ENCODE results near the gene TTLL11. TPM values are rescaled to one million over a fixed set of nuclear protein-coding genes. Genes with fewer than 3 reads are reported as not detected.
A peak's percentile ranks its signal among the peaks of the same experiment; 100 is the strongest.
"Not testable (repeated sequence)": the region's sequence is repeated elsewhere in the genome, so short reads cannot be mapped to it uniquely, and the experiment has no call there.

TTLL11 gene
- polyA plus RNA-seq, 10 donors: 13.3 to 32.0 (median 23.8) TPM

DNA sequence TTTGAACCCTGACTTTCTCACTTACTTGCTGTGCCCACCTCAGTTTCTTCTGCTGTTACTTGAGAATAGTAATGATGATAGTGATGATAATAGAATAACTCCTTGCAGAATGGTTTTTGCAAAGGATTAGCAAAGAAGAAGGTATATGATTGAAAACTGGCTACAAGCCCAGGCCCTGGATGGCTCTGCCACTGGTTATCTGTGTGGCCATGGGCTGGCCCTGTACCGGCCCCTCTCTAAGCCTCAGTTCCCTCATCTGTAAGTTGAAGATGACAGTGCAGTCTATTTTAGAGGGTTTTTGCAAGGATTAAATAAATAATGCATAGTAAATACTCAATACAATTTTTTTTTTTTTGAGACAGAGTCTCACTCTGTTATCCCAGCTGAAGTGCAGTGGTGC, 6.2 kb downstream of the TTLL11 start:
- DNase-seq: no peak

GRCh38 chr9:122085260-122085659, 7.8 kb downstream of the TTLL11 start:
- DNase-seq: no peak

- no peak for DNase-seq
Measured at GRCh38 chr9:122084026-122084675, 9.0 kb downstream of the TTLL11 start.

DNA sequence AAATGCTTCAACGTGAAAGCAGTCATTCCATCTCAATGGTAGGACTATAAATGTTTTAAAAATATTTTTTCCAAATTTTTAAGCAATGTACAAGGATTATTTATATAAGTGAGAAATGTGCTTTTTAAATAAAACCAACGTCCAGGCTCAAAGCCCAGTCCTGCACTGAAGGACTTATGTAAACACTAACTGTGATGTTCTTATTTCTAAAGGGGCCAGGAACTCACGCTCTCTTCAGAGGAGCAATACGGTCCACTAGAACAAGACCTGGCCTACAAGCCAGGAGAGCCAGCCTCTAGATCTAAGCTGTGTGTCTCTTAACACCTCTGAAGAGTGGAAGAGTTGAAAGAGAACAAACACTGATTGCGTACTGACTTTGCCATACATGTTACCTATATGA, 12.1 kb downstream of the TTLL11 start:
- no peak for DNase-seq

DNA sequence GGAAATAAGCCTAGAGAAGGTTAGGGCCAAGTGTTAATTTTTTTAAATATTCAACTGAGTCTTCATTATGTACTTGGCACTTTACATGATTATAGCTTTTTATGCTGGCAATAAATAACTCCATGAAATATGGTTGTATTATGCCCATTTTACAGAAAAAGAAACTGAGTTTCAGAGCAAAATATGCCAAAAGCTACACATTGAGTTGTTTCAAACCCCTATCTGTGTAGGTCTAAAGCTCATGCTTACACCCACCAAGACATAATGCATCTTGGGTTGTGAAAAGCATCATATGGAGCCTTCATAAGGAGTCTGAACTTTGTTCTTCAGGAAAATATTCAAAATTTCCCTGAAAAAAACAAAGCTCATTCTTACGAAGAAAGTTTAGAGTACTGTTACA, 14.6 kb downstream of the TTLL11 start:
- DNase-seq: no peak

GRCh38 chr9:122076773-122077172, 16.3 kb downstream of the TTLL11 start:
- DNase-seq: no peak

DNA sequence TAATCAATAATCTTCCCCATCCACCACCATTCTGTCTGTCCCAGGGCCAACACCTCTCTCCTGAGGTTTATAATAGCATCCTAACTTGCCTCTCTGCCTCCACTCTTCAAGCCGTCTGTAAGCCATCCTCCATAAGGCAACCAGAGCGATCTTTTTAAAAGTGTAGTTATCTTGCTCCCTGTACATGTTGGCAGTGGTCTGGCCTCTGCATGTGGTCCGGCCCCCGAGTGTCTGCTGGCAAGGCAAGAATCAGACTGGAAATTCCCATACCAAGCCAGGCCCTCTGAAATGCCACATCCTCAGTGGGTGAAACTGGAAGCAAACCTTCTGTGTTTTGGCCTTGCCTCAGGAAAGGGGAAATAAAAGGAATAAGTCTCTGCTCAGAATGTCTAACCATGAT, 17.0 kb downstream of the TTLL11 start:
- no peak for DNase-seq

GRCh38 chr9:122075135-122076030, 17.7 kb downstream of the TTLL11 start:
- DNase-seq: peak in 2 of 3 donors; percentile 39 to 45

DNA sequence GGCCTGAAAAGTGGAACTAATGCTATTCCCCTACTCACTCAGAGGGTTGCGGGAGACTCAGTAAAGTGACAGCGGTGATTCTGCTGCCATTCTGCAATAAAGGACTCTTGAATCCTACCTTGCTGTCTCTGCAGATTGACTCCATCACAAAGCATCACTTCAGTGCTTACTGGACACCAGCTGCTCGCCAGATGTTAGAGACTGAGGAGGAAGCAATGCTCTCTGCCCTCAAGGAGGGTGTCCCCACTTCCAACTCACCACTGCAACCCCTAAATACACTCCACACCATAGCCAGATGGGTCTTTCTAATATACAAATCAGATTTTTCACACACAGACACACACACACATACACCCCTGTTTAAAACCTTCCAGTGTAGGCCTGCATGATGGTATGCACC, 21.4 kb downstream of the TTLL11 start:
- no peak for DNase-seq

GRCh38 chr9:122070728-122071515, 22.2 kb downstream of the TTLL11 start:
- no peak for DNase-seq

DNA sequence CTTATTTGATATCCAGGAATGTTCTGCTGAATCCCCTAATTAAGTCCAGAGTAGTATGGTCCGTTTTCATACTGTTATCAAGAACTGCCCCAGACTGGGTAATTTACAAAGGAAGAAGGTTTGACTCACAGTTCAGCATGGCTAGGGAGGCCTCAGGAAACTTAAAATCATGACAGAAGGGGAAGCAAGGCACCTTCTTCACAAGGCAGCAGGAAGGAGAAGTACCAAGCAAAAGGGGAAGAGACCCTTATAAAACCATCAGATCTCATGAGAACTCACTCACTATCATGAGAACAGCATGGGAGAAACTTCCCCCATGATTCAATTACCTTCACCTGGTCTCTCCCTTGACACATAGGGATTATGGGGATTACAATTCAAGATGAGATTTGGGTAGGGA, 26.4 kb downstream of the TTLL11 start:
- DNase-seq: not testable (repeated sequence)

DNA sequence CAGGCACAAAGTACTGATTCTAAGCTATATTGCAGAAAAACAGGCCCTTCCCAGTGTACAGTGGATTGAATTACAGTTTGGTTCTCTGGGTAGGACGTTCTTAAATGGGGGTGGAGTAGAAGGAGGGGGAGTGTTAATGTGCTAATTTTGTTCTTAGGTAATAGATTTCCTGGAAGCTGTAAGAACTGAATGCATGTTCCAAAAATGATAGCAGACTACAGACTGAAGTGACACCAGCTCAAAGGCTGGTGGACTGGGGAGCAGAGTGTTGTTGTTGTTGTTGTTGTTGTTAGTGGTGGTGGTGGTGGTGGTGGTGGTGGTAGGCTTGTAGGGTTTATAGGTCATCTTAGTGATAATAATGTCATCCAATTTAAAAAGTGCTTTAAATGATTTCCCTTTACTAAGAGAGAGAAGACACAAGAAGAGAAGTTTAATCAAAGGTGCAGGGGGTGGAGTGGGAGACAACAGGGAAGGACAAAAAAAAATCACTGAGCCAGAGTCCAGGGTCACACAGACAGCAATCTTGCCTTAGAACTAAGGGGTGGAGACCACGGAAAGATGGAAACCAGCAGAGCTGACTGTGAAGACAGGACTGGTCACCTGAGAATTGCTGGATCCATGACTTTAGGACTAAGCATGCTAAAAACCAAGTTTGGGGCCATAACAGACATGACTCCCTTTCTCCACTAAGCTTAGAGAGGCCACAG, 27.0 kb downstream of the TTLL11 start:
- no peak for DNase-seq

DNA sequence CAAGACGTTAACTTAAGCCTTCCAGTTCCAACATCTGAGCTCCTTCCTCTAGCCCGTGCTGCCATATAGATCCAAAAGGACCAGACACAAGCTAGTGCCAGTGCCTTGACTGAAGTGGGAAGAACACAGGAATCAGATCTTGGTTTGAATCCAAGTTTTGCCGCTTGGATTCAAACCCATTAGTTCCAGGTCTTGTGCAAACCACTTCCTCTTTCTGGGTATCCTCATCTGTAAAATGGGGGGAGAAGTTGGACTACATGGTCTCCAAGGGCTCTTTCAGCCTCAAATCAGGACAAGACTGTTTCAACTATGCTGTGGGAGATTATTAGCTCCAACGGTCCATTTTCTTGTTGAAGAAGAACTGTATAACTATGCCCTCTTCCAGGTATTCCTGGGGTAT, 32.6 kb downstream of the TTLL11 start:
- DNase-seq: no peak

- no peak for DNase-seq
Measured at GRCh38 chr9:122059955-122060324, 33.2 kb downstream of the TTLL11 start.

- DNase-seq: no peak
Measured at GRCh38 chr9:122059214-122059954, 33.7 kb downstream of the TTLL11 start.

- no peak for DNase-seq
Measured at GRCh38 chr9:122058709-122059108, 34.4 kb downstream of the TTLL11 start.

DNA sequence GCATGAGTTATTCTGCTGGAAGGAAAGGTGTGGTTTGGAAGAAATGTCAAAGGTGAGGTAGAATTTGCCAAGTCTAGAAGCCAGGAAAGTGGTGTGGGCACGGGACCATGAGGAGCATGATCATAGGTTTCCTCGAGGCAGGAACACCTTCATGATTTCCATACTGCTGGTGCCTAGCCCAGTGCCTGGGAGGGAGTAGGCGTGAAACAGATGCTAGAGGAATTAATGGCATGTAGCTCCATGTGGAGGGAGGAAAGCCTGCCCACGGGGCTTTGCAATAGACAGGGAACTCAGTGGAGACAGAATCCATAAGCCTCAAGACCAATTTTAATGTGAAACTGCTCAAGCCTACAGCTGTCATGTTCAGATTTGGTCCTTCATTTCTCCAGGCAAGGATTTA, 35.1 kb downstream of the TTLL11 start:
- DNase-seq: no peak

DNA sequence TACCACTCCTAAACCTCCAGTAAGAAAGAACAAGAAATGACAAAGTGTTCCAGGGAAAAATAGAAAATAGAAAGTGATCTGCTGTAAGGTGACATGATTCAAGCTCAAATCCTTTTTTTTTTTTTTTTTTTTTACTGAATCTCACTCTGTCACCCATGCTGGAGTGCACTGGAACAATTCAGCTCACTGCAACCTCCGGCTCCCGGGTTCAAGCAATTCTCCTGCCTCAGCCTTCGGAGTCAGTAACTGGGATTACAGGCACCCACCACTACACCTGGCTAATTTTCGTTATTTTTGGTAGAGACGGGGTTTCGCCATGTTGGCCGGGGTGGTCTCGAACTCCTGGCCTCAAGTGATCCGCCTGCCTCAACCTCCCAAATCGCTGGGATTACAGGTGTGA, 35.9 kb downstream of the TTLL11 start:
- DNase-seq: no peak

DNA sequence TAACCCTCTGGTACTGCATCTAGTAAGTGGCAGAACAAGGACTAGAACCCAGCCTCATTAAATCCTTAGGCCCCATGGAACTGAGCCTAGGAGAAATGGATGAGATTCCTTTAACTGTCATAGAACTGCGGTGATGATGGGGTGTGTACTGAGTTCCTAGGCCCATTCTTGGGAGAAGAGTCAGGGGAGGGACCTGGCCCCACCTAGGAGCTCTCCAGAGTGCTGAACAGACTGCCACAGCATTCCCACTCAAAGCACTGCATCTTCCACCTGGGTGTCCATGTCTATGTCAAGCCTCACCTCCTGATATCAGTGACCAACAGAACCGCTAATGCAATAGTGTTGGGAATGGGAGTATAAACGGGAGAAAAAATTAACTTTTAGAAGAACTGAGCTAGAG, 36.6 kb downstream of the TTLL11 start:
- peak in 1 of 3 donors; percentile 23 for DNase-seq

GRCh38 chr9:122055701-122056100, 37.4 kb downstream of the TTLL11 start:
- DNase-seq: no peak

Data from muscle of back (tissue), 11 donors.